Caco-2 (cell line): Measurements from ENCODE around the gene RIPOR2. TPM values are rescaled to one million over a fixed set of nuclear protein-coding genes. Genes with fewer than 3 reads are reported as not detected.

ENCODE experiments used
- BruUV-seq: library from RNA; stranded (reverse); fragments of 400-500 nt; replicated peaks from 2 replicates; lab custom pipeline; 2021; lab: Mats Ljungman, UMichigan
- CTCF ChIA-PET: fragments of 300-600 bp; sonication (Branson Sonifier 250); formaldehyde crosslinking; loops from one replicate; lab custom pipeline; 2022; ENCODE audit warnings: antibody characterized with exemption; lab: Charles Lee
- POLR2A ChIA-PET: fragments of 300-600 bp; sonication (Branson Sonifier 250); formaldehyde crosslinking; loops from one replicate; lab custom pipeline; 2022; ENCODE audit warnings: antibody characterized with exemption; lab: Charles Lee
- DNase-seq, 2 experiments: peaks; one replicate each; pipeline versions ENCODE4 v3.0.0 to v3.0.0-alpha.2; 2020 to 2022
- H3K27me3 ChIP-seq: replicated peaks from 2 replicates; pipeline ENCODE4 v1.6.0; 2011; ENCODE audit warnings: low read length; ENCODE audit not compliant: control insufficient read depth, insufficient read depth
- H3K36me3 ChIP-seq: 2 replicates; pipeline ENCODE4 v1.5.1; 2011; ENCODE audit warnings: low read length; ENCODE audit not compliant: control insufficient read depth, insufficient read depth
- H3K4me1 ChIP-seq: fragments of 250-450 bp; sonication (Bioruptor Pico); 2 replicates; pipeline ENCODE4 v1.5.1; 2020; ENCODE audit warnings: mild to moderate bottlenecking
- H3K4me3 ChIP-seq: 2 replicates; pipeline ENCODE4 v1.5.1; 2011; ENCODE audit warnings: low read depth, mild to moderate bottlenecking, control low read depth, low read length
- H3K9me3 ChIP-seq: fragments of 250-450 bp; sonication (Bioruptor Pico); 2 replicates; pipeline ENCODE4 v1.5.1; 2020; ENCODE audit warnings: mild to moderate bottlenecking, moderate library complexity
- H3K27ac Mint-ChIP-seq: one replicate; pipeline ENCODE4 v1.8.0; 2022; ENCODE audit warnings: mixed read lengths; ENCODE audit not compliant: unreplicated experiment
- H3K27me3 Mint-ChIP-seq: one replicate; pipeline ENCODE4 v1.8.0; 2022; ENCODE audit warnings: mixed read lengths; ENCODE audit not compliant: insufficient read depth, unreplicated experiment
- H3K36me3 Mint-ChIP-seq: one replicate; pipeline ENCODE4 v1.8.0; 2022; ENCODE audit warnings: mild to moderate bottlenecking, mixed read lengths; ENCODE audit not compliant: insufficient read depth, unreplicated experiment
- H3K4me1 Mint-ChIP-seq: one replicate; pipeline ENCODE4 v1.8.0; 2022; ENCODE audit warnings: low read depth, mixed read lengths; ENCODE audit not compliant: unreplicated experiment
- H3K4me3 Mint-ChIP-seq: one replicate; pipeline ENCODE4 v1.8.0; 2022; ENCODE audit warnings: mild to moderate bottlenecking, moderate library complexity, mixed read lengths; ENCODE audit not compliant: unreplicated experiment
- H3K9me3 Mint-ChIP-seq: one replicate; pipeline ENCODE4 v1.8.0; 2022; ENCODE audit warnings: mixed read lengths; ENCODE audit not compliant: unreplicated experiment
- intact Hi-C: fragments of 100-400 bp; cut with micrococcal nuclease; formaldehyde crosslinking; loops from one replicate; pipeline ENCODE4 v1.10.0; 2022; ENCODE audit not compliant: unreplicated experiment
- total RNA-seq: library from RNA; stranded (reverse); gene quantifications from 2 replicates; pipeline ENCODE4 v1.2.3, GENCODE V29; 2022
- TF ChIP-seq, protein P1 (sequence below), 2 experiments: fragments of 200-600 bp in 1 of 2; IDR thresholded peaks; 1 replicate in 1 of 2; 2 replicates in 1 of 2; pipeline versions ENCODE4 v1.5.1 to v1.8.0; 2011 to 2022; ENCODE audit warnings: antibody characterized with exemption in 1 of 2, control low read depth in 1 of 2, inconsistent platforms in 1 of 2, low read depth in 1 of 2, low read length in 1 of 2, mild to moderate bottlenecking in 1 of 2, moderate library complexity in 1 of 2; ENCODE audit not compliant: insufficient read depth in 1 of 2, severe bottlenecking in 1 of 2, unreplicated experiment in 1 of 2

Gene RIPOR2
- total RNA-seq, 1 experiment from 2014 or later: 0.64 TPM

DNA sequence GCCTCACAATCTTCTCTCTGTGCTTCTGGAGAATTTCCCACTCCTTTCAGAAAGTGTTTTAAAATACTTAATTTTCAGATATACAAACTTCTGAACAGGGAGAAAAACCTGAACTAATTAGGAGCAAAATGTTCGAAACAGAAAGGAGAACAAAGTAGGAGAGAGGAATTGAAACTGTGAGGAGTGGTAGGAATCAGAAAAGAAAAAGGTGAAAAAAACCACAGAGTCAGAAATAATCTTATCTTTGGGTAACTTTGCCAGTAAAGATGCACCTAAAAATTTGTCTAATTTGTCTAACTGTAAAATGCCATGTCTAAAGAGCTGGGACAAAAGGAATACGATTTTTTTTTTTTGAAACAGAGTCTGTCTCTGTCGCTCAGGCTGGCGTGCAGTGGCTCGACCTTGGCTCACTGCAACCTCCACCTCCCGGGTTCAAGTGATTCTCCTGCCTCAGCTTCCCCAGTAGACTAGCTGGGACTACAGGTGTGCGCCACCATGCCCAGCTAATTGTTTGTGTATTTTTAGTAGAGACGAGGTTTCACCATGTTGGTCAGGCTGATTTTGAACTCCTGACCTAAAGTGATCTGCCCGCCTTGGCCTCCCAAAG lies 4.7 kb upstream of the RIPOR2 start:
- peaks cover 9% of the 10 kb centered on the region; the same call in 1 of the 2 replicates for H3K9me3 ChIP-seq
- H3K4me3 ChIP-seq: no peak overlapping the region
- Mint-ChIP-seq H3K4me1 (no peaks in the 10 kb centered on the region), H3K36me3 (no peaks in the 10 kb centered on the region), H3K4me3 (no peak overlapping the region), H3K27me3 (no peaks in the 10 kb centered on the region), H3K9me3 (peaks cover 13% of the 10 kb centered on the region), H3K27ac (no peak overlapping the region)
- ChIA-PET CTCF (no interaction called here), POLR2A (no interaction called here)
- BruUV-seq: no TSS peak
- DNase-seq: no peak
- TF ChIP-seq, protein P1, sequence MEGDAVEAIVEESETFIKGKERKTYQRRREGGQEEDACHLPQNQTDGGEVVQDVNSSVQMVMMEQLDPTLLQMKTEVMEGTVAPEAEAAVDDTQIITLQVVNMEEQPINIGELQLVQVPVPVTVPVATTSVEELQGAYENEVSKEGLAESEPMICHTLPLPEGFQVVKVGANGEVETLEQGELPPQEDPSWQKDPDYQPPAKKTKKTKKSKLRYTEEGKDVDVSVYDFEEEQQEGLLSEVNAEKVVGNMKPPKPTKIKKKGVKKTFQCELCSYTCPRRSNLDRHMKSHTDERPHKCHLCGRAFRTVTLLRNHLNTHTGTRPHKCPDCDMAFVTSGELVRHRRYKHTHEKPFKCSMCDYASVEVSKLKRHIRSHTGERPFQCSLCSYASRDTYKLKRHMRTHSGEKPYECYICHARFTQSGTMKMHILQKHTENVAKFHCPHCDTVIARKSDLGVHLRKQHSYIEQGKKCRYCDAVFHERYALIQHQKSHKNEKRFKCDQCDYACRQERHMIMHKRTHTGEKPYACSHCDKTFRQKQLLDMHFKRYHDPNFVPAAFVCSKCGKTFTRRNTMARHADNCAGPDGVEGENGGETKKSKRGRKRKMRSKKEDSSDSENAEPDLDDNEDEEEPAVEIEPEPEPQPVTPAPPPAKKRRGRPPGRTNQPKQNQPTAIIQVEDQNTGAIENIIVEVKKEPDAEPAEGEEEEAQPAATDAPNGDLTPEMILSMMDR (IDR thresholded peaks at IDR 0.05; ENCODE audit: insufficient read depth in 1 of 2, low read depth in 1 of 2, low read length in 1 of 2, severe bottlenecking in 1 of 2, unreplicated experiment in 1 of 2): no peak
- H3K36me3 ChIP-seq: no peaks in the 10 kb centered on the region
- no peaks in the 10 kb centered on the region for H3K27me3 ChIP-seq
- intact Hi-C loops: no loop called here
- no peaks in the 10 kb centered on the region for H3K4me1 ChIP-seq

DNA sequence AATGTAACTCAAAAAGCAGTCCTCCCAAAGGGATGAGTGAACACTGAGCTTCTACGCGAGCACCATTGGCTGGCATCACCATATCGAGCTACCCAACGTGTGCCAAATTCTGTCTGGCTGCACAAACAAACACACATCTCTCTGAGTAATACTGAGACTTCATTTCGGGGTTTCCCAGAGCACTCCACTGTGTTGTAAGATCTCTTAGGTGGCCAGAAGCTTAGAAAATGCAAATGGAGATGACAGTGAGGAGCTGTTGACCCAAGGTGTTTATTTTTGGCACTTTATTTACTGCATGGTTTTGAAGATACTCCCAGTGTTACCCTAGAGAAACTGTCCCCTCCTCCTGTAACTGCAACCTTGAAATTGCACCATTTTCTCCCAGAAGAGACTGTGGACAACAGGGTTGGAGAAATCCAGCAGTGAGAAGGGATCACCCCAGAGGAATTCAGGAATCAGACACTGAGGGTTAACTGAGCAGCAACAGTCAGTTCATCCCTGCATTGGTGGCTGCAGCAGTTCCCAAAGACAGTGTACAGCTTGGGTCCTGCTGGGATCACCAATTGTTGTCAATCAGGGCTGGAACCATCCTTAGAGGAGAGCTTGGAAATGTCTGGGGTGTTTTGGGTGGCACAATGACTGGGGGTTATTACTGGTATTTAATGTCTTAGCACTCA lies 1.0 kb upstream of the RIPOR2 start:
- POLR2A ChIA-PET: no interaction called here
- no peaks in the 10 kb centered on the region for H3K36me3 Mint-ChIP-seq
- H3K9me3 ChIP-seq: no peaks in the 10 kb centered on the region
- no peaks in the 10 kb centered on the region for H3K27me3 ChIP-seq
- no peak overlapping the region for H3K4me3 ChIP-seq
- no peak overlapping the region for H3K4me3 Mint-ChIP-seq
- peaks cover 14% of the 10 kb centered on the region for H3K4me1 ChIP-seq
- intact Hi-C loops: no loop called here
- H3K9me3 Mint-ChIP-seq: no peaks in the 10 kb centered on the region
- no peaks in the 10 kb centered on the region for H3K4me1 Mint-ChIP-seq
- no peaks in the 10 kb centered on the region for H3K27me3 Mint-ChIP-seq
- no TSS peak for BruUV-seq
- no peak for DNase-seq
- no peak overlapping the region for H3K27ac Mint-ChIP-seq
- TF ChIP-seq, protein P1 (IDR thresholded peaks at IDR 0.05; ENCODE audit: insufficient read depth in 1 of 2, low read depth in 1 of 2, low read length in 1 of 2, severe bottlenecking in 1 of 2, unreplicated experiment in 1 of 2): no peak
- no peaks in the 10 kb centered on the region for H3K36me3 ChIP-seq
- CTCF ChIA-PET: interaction anchor here (1.1 kb wide), 1 partner anchor 55 kb away, joined by 4 read pairs; no protein-coding TSS in a partner anchor

DNA sequence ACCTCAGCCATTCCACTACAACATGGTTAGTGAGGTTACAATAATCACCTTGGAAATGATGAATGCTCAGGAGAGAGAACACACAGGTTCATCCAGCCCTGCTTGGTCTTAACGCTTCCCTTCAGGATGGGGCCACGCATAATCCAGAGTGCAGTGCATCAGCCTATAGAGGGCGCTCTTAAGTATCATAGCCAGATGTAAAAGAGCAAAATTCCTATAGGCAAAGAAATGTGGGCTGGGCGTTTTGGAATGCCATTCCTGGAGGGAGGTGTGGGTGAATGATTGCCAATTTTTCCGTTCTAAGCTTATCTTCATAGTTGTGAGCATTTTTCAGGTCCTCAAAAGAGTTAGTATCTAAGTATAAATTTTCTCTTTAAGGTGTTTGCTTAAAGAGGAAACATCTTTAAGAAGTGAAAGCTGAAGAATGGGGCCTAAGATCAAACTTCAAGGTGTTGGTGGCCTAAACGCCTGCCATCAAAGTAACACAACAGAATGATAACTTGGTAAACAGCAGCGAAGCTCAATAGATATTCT lies 1.8 kb downstream of the RIPOR2 start:
- no TSS peak for BruUV-seq
- Mint-ChIP-seq H3K4me3 (no peak overlapping the region), H3K4me1 (no peaks in the 10 kb centered on the region), H3K27ac (no peak overlapping the region), H3K27me3 (no peaks in the 10 kb centered on the region), H3K9me3 (no peaks in the 10 kb centered on the region), H3K36me3 (no peaks in the 10 kb centered on the region)
- ChIA-PET POLR2A (no interaction called here), CTCF (interaction anchor here (0.8 to 1.3 kb wide), 2 partner anchors 40 to 78 kb away, joined by 3 read pairs; no protein-coding TSS in a partner anchor)
- no peaks in the 10 kb centered on the region for H3K27me3 ChIP-seq
- no peaks in the 10 kb centered on the region for H3K36me3 ChIP-seq
- intact Hi-C loops: loop anchor here (2.0 kb wide), 1 partner anchor 59 kb away; no protein-coding TSS in a partner anchor
- DNase-seq: peak; percentile 43 to 44
- TF ChIP-seq, protein P1 (IDR thresholded peaks at IDR 0.05; ENCODE audit: insufficient read depth in 1 of 2, low read depth in 1 of 2, low read length in 1 of 2, severe bottlenecking in 1 of 2, unreplicated experiment in 1 of 2): peak; percentile 41 to 49
- peaks cover 14% of the 10 kb centered on the region for H3K4me1 ChIP-seq
- no peaks in the 10 kb centered on the region for H3K9me3 ChIP-seq
- no peak overlapping the region for H3K4me3 ChIP-seq
